Testis (tissue), 3 donors: ENCODE data around the gene TUBG1. TPM values are rescaled to one million over a fixed set of nuclear protein-coding genes. Genes with fewer than 3 reads are reported as not detected.

ENCODE experiments used
- DNase-seq: peaks from one replicate; pipeline ENCODE4 v3.0.0-alpha.2; 2019
- H3K27ac ChIP-seq, 2 donors: fragments of 200-600 bp; sonication (generic); one replicate each; pipeline ENCODE4 v1.5.1; 2019
- H3K27me3 ChIP-seq: fragments of 200-600 bp; sonication (generic); one replicate; pipeline ENCODE4 v1.5.1; 2019
- H3K36me3 ChIP-seq: fragments of 200-600 bp; sonication (generic); one replicate; pipeline ENCODE4 v1.5.1; 2017; ENCODE audit warnings: low read depth; ENCODE audit errors: missing control alignments
- H3K4me1 ChIP-seq: fragments of 200-600 bp; sonication (generic); one replicate; pipeline ENCODE4 v1.5.1; 2019
- H3K4me3 ChIP-seq, 2 donors: fragments of 200-600 bp; sonication (generic); one replicate each; pipeline ENCODE4 v1.5.1; 2017 to 2019
- H3K9me3 ChIP-seq: fragments of 200-600 bp; sonication (generic); one replicate; pipeline ENCODE4 v1.5.1; 2017
- CTCF ChIP-seq, 3 experiments: fragments of 450-650 bp in 2 of 3; fragments of 200-600 bp in 1 of 3; sonication (generic) in 1 of 3; IDR thresholded peaks; one replicate each; pipeline ENCODE4 v1.5.1; 2016 to 2019; ENCODE audit warnings: antibody characterized with exemption in 3 of 3, mild to moderate bottlenecking in 2 of 3, moderate library complexity in 1 of 3
- POLR2A ChIP-seq: fragments of 450-650 bp; IDR thresholded peaks from one replicate; pipeline ENCODE4 v1.6.1; 2017; ENCODE audit warnings: antibody characterized with exemption, mild to moderate bottlenecking, moderate library complexity
- WGBS, 2 donors: methylation state at CpG; one replicate each; pipeline ENCODE4 v1.1.5; 2018; 5-methylcytosine and 5-hydroxymethylcytosine counted together
- intact Hi-C: fragments of 100-400 bp; cut with DNase I; formaldehyde crosslinking; loops from one replicate; pipeline ENCODE4 v1.15.1; 2023; ENCODE audit warnings: low total_unique reads
- polyA plus RNA-seq: library from polyadenylated mRNA; stranded (reverse); fragments of 350-450 nt; fragmentation: Illumina TruSeq; extraction: RNeasy Lipid Tissue Mini Kit (QIAGEN cat#74804); gene quantifications from one replicate; pipeline ENCODE4 v1.2.3, GENCODE V29; 2014; ENCODE audit warnings: low read depth, low replicate concordance; ENCODE audit not compliant: insufficient read depth
- total RNA-seq, 2 donors: library from RNA; depleted of rRNA; stranded (reverse); fragments of >200 nt; gene quantifications; one replicate each; pipeline ENCODE4 v1.2.3, GENCODE V29; 2016

The TUBG1 gene
- total and polyA plus RNA-seq, 3 donors from 2014 or later: 209 to 411 (median 265) TPM

GRCh38 chr17:42647778-42648177 lies 38.3 kb downstream of the TUBG1 start:
- 93 to 98% methylated on average over 5 of the region's 5 CpGs for WGBS, 2 donors
- no peak for DNase-seq

GRCh38 chr17:42651392-42651791 lies 41.9 kb downstream of the TUBG1 start:
- peak overlapping the region in 1 of 2 donors; percentile 57 for H3K27ac ChIP-seq
- H3K9me3 ChIP-seq: no peaks in the 10 kb centered on the region
- TF ChIP-seq POLR2A (no peak), CTCF (IDR thresholded peaks at IDR 0.05) (no peak)
- DNase-seq: no peak
- H3K36me3 ChIP-seq: no peaks in the 10 kb centered on the region
- peaks cover 20% of the 10 kb centered on the region for H3K4me1 ChIP-seq
- intact Hi-C loops: no loop called here
- H3K27me3 ChIP-seq: no peaks in the 10 kb centered on the region
- WGBS, 2 donors: 76 to 77% methylated on average over 4 of the region's 4 CpGs
- no peak overlapping the region for H3K4me3 ChIP-seq

More at GRCh38 chr17:42647778-42648177, 38.3 kb downstream of the TUBG1 start:
- no peaks in the 10 kb centered on the region for H3K9me3 ChIP-seq
- TF ChIP-seq POLR2A (no peak), CTCF (IDR thresholded peaks at IDR 0.05) (no peak)
- H3K27ac ChIP-seq: no peak overlapping the region
- H3K36me3 ChIP-seq: no peaks in the 10 kb centered on the region
- intact Hi-C loops: no loop called here
- peaks cover 10% of the 10 kb centered on the region for H3K4me1 ChIP-seq
- no peak overlapping the region for H3K4me3 ChIP-seq
- H3K27me3 ChIP-seq: no peaks in the 10 kb centered on the region

- H3K9me3 ChIP-seq: no peaks in the 10 kb centered on the region
Measured at GRCh38 chr17:42653179-42654124, 44.0 kb downstream of the TUBG1 start.

GRCh38 chr17:42655528-42655927 lies 46.0 kb downstream of the TUBG1 start:
- Histone ChIP-seq H3K9me3 (no peaks in the 10 kb centered on the region), H3K27ac (no peak overlapping the region), H3K4me3 (no peak overlapping the region), H3K36me3 (no peaks in the 10 kb centered on the region), H3K27me3 (no peaks in the 10 kb centered on the region), H3K4me1 (peaks cover 22% of the 10 kb centered on the region)
- no peak for TF ChIP-seq POLR2A
- TF ChIP-seq CTCF (IDR thresholded peaks at IDR 0.05): no peak
- 66 to 69% methylated on average over 2 of the region's 2 CpGs for WGBS, 2 donors
- no peak for DNase-seq
- intact Hi-C loops: no loop called here

More at GRCh38 chr17:42653179-42654124, 44.0 kb downstream of the TUBG1 start:
- no peaks in the 10 kb centered on the region for H3K36me3 ChIP-seq
- 17 to 18% methylated on average over 40 to 42 of the region's 42 CpGs for WGBS, 2 donors
- peak; percentile 81 for DNase-seq
- no peaks in the 10 kb centered on the region for H3K27me3 ChIP-seq
- H3K4me3 ChIP-seq: peak overlapping the region; percentile 27 to 29
- H3K27ac ChIP-seq: peak overlapping the region; percentile 87 to 94
- no peak for TF ChIP-seq POLR2A
- no peak for TF ChIP-seq CTCF (IDR thresholded peaks at IDR 0.05)
- intact Hi-C loops: no loop called here
- peaks cover 20% of the 10 kb centered on the region for H3K4me1 ChIP-seq
